Sigmoid colon (tissue), 4 donors: Measurements from ENCODE around the gene SPAG16.

Source experiments
- EP300 ChIP-seq, 4 donors: sonication (generic); formaldehyde crosslinking; IDR thresholded peaks; one replicate each; pipeline ENCODE4 v1.6.1; 2017; ENCODE audit warnings: antibody characterized with exemption in 4 of 4
- POLR2A ChIP-seq, 2 donors: fragments of 450-650 bp; IDR thresholded peaks; one replicate each; pipeline ENCODE4 v1.6.1; 2016; ENCODE audit warnings: antibody characterized with exemption in 2 of 2, mild to moderate bottlenecking in 2 of 2, moderate library complexity in 2 of 2
- POLR2AphosphoS5 ChIP-seq, 4 donors: sonication (generic); formaldehyde crosslinking; IDR thresholded peaks; one replicate each; pipeline ENCODE4 v1.6.1; 2017; ENCODE audit warnings: antibody characterized with exemption in 4 of 4
- TF ChIP-seq, protein P1 (sequence below), 4 experiments: fragments of 450-650 bp in 3 of 4; fragments of 200-600 bp in 1 of 4; IDR thresholded peaks; one replicate each; pipeline ENCODE4 v1.5.1; 2016 to 2019; ENCODE audit warnings: antibody characterized with exemption in 4 of 4, mild to moderate bottlenecking in 3 of 4, moderate library complexity in 2 of 4

DNA sequence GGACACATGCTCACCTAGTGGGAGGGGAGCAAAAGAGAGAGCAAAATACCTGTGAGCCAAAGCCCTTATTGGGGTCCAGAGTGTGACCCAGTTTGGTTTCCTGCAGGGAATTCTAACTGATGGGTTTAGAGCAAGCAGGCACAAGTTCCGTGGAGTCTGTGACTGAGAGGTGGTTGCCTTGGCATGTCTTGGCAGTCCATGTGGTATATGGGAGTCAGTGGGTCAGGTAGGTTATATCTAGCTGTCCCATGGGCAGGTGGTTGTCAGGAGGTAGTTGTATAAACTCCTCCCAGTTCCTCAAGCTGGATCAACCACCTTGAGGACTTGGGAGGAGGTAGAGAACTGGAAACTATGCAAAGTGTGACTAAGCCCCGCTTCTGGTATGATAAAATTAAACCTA, 673.8 kb downstream of the SPAG16 start:
- TF ChIP-seq, protein P1, sequence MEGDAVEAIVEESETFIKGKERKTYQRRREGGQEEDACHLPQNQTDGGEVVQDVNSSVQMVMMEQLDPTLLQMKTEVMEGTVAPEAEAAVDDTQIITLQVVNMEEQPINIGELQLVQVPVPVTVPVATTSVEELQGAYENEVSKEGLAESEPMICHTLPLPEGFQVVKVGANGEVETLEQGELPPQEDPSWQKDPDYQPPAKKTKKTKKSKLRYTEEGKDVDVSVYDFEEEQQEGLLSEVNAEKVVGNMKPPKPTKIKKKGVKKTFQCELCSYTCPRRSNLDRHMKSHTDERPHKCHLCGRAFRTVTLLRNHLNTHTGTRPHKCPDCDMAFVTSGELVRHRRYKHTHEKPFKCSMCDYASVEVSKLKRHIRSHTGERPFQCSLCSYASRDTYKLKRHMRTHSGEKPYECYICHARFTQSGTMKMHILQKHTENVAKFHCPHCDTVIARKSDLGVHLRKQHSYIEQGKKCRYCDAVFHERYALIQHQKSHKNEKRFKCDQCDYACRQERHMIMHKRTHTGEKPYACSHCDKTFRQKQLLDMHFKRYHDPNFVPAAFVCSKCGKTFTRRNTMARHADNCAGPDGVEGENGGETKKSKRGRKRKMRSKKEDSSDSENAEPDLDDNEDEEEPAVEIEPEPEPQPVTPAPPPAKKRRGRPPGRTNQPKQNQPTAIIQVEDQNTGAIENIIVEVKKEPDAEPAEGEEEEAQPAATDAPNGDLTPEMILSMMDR (IDR thresholded peaks at IDR 0.05), result no peak
- TF ChIP-seq POLR2A (IDR thresholded peaks at IDR 0.05) (no peak), POLR2AphosphoS5 (IDR thresholded peaks at IDR 0.05) (no peak), EP300 (IDR thresholded peaks at IDR 0.05) (no peak)
